ENCODE data around the gene SCARB2.

SCARB2 gene

GRCh38 chr4:76197971-76198410 lies 15.6 kb downstream of the SCARB2 start:
- peak; percentile 57 for DNase-seq

- DNase-seq, result peak; percentile 22
Measured at GRCh38 chr4:76197031-76197743, 16.4 kb downstream of the SCARB2 start.

GRCh38 chr4:76196376-76196775 lies 17.2 kb downstream of the SCARB2 start:
- no peak for DNase-seq

DNA sequence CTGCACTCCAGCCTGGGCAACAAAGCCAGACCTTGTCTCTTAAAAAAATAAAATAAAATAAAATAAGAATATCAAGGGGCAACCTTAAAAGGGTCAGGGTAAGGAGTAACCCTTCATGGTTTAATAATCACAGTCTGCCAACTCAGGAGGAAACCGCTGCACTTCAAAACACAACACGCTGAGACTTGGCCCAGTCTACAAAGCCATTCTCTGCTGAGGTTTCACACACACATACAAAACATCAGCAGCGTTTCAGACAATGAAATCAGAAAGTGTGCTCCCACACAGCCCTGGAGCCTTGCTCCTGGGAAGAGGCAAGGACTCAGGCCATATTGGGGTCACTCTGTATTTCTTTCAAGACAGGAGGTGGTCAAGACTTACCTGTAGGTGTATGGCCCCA lies 18.3 kb downstream of the SCARB2 start:
- peak; percentile 65 for DNase-seq

DNA sequence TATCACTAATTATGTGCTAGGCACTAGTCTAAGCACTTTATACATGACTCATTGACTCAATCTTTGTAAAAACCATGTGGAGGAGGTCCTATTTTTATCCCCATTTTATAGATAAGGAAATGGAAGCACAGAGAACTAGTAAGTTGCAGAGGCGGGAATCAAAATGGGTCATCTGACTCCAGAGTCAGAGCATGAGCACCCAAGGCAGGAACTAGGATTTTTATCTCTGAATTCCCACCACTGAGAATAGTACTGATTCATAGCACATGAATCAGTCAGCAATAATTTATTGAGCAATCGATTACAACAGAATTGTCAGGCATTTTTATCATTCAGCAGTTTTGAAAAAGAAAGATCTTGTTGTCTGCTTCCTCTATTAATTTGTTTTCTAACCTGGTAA lies 19.3 kb downstream of the SCARB2 start:
- DNase-seq, result peak; percentile 95

GRCh38 chr4:76192236-76192635 lies 21.4 kb downstream of the SCARB2 start:
- no peak for DNase-seq

GRCh38 chr4:76188557-76188956 lies 25.1 kb downstream of the SCARB2 start:
- DNase-seq, result no peak

DNA sequence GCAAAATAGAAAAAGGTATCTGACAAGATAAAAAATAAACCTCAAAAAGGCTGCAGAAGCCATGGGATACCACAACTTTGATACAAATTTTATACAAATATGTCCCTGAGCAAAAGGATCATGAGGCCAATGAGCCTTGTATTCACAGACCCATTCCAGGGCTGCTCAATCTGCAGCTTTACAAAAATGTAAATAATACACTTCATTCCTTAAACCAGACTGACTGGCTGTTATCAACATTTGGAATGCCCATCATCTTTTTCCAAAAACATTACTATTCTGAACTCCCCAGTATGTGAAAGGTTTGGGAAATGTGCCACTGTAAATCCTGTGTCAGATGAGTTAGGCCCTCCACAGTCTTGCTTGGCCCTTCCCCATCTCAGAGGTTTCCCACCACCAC lies 25.5 kb downstream of the SCARB2 start:
- DNase-seq, result no peak

- no peak for DNase-seq
Measured at GRCh38 chr4:76187152-76187551, 26.5 kb downstream of the SCARB2 start.

GRCh38 chr4:76182463-76182862 lies 31.2 kb downstream of the SCARB2 start:
- no peak for DNase-seq

DNA sequence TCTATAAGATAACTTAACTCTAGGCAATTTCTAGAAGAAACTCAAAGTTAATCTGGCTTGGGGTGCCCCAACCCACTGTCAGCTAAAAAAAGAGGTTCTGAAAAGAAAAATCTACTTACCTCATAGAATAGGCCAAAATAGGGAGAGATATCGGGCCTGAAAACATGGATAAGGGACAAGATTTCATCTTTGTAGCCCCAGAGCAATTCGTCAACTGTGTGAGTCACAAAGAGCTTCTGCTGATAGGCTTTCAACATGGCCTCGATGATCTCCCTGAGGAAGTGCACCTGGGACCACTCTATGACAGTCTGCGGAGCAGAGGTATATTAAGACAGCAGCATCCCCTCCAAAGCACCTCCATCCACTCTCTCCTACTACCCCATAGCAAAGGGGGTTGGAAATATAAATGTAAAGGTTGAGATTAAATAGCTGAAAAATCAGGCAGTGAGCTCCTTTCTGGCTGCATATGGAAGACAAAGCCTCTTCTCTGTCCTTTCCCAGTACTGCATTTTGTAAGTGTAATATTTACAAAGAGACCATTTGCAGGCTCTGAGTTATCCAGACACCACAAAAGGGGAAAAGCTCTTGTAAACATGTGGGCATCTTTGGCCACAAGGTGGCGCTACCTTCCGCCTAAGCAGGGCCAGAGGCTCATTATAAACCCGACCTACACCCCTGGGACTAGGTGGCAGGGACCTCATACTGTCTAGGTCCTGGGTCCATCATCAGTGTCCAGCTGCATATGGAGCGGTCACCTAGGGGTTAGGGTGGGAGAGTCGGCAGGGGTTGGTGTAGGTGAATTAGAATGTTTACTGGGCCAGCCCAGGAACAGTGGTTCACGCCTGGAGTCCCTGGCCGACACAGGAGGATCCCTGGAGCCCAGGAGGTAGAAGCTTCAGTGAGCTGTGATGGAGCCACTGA lies 34.0 kb downstream of the SCARB2 start:
- DNase-seq, result peak; percentile 66

GRCh38 chr4:76178296-76178695 lies 35.3 kb downstream of the SCARB2 start:
- DNase-seq, result no peak

- no peak for DNase-seq
Measured at GRCh38 chr4:76177709-76178108, 35.9 kb downstream of the SCARB2 start.

GRCh38 chr4:76175336-76175735 lies 38.3 kb downstream of the SCARB2 start:
- no peak for DNase-seq

DNA sequence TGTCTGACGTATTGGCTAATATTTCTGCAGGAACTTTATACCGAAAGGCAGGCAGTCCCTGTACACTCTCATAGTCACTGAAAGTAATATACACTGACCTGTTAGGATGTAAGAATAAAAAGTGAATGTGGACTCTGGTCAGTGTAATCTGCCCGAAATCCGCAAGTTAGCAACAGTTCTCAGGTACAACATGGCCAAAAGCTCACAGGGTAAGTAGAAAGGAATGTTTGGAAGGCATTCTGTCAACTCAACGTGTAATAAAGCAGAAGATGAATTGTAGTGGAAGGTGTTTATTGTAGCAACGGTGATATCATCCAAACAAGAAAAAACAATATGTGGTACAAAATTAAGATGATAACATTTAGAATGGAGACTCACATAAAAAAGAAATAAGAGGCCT lies 39.4 kb downstream of the SCARB2 start:
- DNase-seq, result no peak

DNA sequence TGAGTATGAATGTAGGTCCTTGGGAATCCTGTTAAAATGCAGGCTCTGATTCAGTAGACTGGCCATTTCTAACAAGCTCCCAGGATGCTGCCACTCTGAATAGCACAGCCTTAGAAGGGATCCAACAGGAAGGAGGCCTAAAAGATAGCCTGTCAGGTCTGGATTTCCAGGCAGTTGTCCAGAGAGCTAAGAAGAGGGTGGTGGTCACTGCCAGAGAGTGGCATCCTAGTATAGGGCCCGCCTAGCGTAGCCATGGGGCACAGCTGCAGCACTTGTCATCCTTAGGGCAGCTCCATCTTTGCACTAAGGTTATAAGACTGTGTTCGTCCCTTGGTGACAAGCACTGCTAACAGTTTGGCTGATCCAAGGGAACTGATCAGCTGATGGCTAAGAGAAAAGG lies 44.9 kb downstream of the SCARB2 start:
- no peak for DNase-seq

- DNase-seq, result no peak
Measured at GRCh38 chr4:76166480-76166879, 47.1 kb downstream of the SCARB2 start.

GRCh38 chr4:76160355-76160754 lies 53.3 kb downstream of the SCARB2 start:
- DNase-seq, result no peak

- no peak for DNase-seq
Measured at GRCh38 chr4:76156635-76157034, 57.0 kb downstream of the SCARB2 start.

GRCh38 chr4:76155979-76156378 lies 57.6 kb downstream of the SCARB2 start:
- no peak for DNase-seq

DNA sequence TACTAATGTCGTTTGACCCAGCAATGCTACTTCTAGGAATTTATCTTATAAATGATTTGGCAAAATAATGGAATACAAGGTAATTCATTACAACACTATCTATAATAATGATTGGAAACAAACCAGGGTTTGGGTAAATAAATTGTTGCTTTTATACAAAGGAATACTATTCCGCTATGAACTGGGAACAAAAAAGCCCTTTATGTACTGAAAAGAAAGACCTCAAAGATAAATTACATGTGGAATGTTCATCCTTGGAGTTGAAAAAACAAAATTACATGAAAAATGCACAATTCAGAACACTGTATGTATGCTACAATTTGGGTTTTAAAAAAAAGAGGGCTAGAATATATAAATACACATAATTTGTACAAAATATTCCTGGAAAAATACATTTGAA lies 60.3 kb downstream of the SCARB2 start:
- no peak for DNase-seq

- DNase-seq, result peak; percentile 88
Measured at GRCh38 chr4:76148142-76148865, 65.3 kb downstream of the SCARB2 start, which contains the start of gene NUP54. NUP54 (minus strand) TSS chr4:76148397; CDS start chr4:76148374, 23 bp downstream.

DNA sequence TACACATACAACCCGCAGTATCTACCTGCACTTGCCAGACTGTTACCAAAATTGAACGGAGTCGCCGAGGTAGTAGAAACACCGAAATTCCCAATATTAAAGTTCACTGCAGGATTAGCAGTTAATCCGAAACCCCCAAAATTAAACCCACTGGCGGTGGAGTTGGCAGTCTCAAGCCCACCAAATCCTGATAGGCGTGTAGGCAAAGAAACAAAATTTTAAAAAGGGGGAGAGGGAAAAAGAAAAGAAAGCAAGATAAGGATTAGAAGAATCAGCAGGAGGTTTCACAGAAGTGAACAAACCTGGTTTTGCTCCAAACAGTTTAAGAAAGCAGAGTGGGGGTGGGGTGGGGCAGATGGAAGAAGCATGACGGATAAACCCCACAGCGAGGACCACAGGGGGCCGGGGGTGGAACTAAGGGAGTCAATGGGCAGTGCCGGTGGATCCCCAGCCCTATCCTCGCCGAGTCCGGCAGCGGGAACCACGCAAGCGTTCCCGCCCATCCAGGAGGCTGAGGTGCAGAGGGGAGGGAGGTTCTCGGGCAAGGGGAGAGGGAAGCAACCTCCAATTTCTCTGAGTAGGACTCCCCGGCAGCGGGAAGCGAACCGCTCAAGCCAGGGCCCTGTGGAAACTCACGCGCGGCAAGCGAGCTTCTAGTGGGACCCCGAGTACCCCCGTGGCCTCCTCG lies 66.0 kb downstream of the SCARB2 start:
- DNase-seq, result peak; percentile 50

All from kidney glomerular epithelial cell (primary cell).